Right forelimb (tissue), 1 donor: ENCODE data around the gene ABI2.

Source experiments
- DNase-seq: peaks from one replicate; pipeline ENCODE4 v3.0.0-alpha.2; 2018

ABI2 gene

GRCh38 chr2:203431391-203432185 lies 103.4 kb downstream of the ABI2 start:
- no peak for DNase-seq

- DNase-seq, result no peak
Measured at GRCh38 chr2:203432811-203433210, 104.6 kb downstream of the ABI2 start.

- no peak for DNase-seq
Measured at GRCh38 chr2:203436496-203436895, 108.3 kb downstream of the ABI2 start.

DNA sequence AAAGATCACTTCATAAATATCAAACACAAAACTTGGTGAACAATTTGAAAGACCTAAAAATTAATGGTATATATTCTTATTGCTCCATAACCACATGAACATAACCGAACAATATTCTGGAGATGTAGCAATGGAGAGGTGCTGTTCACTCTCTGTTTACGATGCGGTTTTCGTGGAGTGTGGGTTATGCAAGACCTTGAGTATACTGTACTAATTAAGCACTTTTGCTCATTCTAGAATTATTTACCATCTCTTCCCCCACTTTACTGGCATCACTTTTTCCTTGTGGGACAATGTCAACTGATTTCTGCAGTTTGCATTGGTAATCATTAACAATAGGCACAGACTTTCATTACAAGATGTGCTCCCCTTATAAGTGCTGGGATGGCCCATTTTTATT lies 109.3 kb downstream of the ABI2 start:
- DNase-seq, result no peak

DNA sequence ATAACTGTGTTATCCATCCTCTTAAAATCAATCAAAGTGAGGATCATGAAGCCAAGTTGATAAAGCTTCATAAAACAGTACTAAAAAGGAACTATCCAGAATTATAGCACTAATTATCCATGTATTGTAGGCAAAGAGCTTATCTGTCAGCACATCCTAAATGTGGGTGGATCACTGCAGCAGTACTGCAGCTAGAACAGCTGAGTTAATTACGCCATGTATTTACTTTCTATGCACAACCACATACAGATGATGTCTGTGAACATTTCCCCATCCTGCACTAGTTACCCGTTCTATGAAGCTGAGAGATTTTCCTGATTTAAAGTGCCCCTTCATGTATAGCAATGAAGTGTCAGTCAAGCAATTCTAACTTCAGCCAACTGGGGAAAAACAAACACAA lies 110.3 kb downstream of the ABI2 start:
- DNase-seq, result no peak

DNA sequence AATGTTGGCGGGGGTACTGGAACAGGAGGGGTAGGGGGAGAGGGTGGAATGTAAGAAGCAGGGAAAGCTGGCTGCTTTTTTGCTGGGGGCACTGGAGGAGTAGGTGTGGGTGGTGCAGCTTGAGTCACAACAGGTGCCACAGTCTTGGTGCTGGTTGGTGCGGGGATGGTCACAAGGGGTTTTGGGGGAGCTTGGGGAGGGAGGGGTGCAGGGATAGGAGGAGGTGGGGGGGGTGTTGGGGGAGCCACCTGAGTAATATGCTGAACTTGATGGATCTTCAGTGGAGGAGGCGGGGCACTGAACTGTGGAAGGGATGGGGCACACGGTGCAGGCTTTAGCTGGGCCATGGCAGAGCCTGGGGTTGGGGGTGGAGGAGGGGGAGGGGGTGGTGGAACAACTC lies 112.5 kb downstream of the ABI2 start:
- no peak for DNase-seq

DNA sequence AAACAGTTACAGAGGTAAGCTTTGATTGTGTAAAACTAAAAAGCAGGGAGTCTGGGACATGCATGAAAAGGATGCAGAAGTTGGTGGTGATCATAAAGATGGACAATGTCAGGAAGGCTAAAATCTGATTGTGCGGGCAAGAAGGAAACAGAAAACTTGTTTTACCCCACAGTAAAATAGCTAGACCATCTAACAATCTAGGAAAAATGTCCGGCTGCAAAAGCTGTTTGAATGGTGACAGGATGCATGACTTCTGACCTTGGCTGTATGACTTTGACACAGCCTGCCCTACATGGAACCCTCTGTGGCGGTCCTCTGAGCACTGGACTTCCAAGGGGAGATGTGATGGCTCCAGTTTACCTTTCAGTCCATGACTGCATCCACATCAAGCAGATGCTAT lies 113.3 kb downstream of the ABI2 start:
- no peak for DNase-seq

DNA sequence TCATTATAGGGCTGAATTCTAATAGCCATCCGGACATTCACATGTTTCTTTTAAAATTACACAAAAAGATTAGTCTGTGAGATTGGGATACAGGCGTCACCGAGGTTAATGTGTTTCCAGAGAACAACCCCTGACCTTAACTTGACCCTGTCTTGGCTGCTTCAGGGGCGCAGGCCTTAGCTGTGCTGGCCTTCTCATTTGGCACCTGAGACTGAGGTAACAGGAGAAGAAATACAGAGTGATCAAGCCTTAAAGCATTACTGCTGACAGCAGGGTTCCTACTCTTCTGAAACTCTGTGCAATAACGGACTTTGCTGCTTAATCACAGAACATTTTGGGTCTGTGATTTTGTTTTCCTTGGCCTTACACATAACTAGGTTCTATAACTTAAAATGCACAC lies 114.3 kb downstream of the ABI2 start:
- no peak for DNase-seq

- DNase-seq, result no peak
Measured at GRCh38 chr2:203444738-203445137, 116.5 kb downstream of the ABI2 start.

- no peak for DNase-seq
Measured at GRCh38 chr2:203446071-203446481, 117.9 kb downstream of the ABI2 start.

GRCh38 chr2:203446780-203447179 lies 118.6 kb downstream of the ABI2 start:
- DNase-seq, result no peak

GRCh38 chr2:203450561-203450960 lies 122.4 kb downstream of the ABI2 start:
- DNase-seq, result no peak

GRCh38 chr2:203451011-203451410 lies 122.8 kb downstream of the ABI2 start:
- no peak for DNase-seq

DNA sequence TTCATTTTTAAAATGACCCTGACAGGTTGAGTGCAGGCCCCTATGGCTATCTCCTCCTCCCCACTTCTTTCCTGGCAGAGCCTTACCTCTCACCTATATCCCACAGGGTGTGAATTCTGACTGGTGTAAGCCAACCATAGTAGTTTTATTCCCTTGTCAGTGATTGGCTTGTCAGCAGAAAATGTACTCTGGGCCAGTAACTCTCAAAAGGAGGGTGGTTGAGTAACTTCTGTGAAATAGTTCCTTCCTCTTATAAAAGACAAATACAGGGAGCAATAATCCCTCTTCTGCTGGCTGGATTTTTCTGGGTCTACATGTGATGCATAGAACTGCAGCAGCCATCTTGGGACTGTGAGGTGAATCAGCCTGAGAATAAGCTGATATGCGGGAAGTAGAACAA lies 123.5 kb downstream of the ABI2 start:
- no peak for DNase-seq

DNA sequence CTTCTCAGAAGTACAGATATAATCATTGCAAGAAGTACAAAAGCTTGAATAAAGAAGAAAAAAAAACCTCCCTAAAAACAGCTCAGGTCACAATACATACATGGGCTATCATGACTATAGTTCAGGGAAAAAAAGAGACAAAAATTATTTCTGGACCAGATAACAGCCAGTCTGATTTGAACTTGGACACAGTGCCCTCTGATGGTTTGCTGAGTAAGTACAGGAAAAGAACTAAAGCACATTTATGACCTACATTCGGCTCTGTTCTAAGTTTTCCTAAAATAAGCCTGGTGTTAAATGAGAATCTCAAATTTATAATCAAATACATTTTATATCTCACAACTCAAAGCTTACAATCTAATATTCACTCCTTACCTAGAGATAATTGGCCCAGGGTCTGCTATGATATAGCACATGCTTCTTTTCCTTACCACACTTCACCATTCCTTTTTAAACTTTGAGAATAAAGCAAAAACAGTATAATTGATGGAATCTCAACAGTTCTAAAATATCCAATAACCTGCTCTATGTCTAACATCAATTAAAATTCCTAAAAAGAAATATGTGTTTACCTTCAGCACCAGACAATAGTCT lies 125.8 kb downstream of the ABI2 start:
- no peak for DNase-seq

DNA sequence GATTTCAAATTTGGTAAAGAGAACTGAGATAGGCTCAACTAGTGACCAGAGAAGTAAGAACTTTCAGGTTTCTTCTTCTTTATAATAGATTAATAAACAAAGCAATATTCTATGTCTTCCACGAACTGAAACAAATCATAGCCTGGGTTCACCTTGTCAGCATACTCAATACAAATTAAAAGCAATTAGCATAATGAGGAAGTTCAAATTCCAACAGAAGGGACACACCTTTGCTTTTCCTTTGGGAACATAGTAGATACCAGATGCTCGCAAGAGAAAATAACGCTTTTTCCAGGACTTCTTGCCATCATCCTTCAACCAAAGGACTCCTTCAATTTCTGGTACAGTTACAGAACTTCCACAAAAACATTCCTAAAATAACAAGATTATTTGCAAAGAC lies 127.0 kb downstream of the ABI2 start:
- DNase-seq, result no peak

GRCh38 chr2:203461746-203462145 lies 133.6 kb downstream of the ABI2 start:
- DNase-seq, result no peak

GRCh38 chr2:203462308-203462707 lies 134.1 kb downstream of the ABI2 start:
- DNase-seq, result no peak

GRCh38 chr2:203463266-203463678 lies 135.1 kb downstream of the ABI2 start:
- no peak for DNase-seq

GRCh38 chr2:203469546-203469945 lies 141.4 kb downstream of the ABI2 start:
- DNase-seq, result no peak

DNA sequence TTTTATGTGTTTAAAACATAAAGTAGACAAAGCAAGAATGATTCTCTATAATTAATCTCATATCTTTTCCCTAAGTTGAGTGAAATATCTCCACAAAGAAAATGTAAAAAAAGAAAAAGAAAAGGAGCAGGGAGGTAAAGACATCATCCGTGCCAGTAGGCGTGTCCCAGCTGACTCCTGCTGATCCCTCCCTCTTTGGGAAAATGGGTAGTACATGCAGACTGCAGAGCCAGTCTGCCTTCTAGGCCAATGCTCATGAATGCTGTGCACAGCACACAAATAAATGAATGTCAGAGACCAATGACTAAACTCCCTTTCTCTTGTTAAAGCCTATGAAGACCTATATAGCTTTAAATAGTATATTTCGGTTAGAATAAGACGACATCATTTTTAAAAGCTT lies 142.2 kb downstream of the ABI2 start:
- DNase-seq, result no peak

GRCh38 chr2:203471323-203471722 lies 143.1 kb downstream of the ABI2 start:
- no peak for DNase-seq

DNA sequence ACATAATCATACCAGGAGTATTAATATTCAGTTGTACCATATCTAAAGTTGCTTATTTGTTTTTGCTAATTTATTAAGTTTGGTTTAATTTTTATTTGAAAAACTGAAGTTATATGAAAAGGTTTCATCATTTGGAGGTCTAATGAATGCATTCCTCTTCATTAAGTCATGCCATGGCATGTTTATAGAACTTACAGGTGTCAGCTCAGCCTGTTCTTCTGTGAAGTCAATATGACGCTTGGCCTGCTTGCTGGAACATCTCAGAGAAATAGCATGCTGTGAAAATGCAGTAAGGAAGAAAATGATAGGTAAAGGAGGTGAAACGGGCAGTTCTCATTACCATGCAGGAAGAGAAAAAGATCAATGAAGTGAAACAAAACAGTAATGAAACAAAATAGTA lies 148.7 kb downstream of the ABI2 start:
- no peak for DNase-seq

DNA sequence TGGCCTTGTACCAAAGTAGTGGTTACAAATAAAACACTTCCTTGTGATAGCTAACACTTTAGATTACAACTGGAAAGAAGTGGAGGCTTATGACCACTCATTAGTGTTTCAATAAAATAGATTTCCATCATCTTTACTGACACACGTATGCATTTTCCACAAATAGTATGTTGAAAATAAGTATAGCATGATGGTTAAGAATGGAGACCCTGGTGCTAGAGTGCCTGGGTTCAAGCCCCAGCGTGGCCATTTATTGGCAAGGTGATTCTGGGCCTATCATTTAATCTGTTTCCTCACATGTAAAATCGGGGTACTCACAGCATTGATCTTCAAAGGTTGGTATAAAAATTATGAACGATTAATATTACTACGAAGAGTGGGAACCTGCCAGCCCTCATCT lies 152.4 kb downstream of the ABI2 start:
- DNase-seq, result no peak
